Measurements from ENCODE around the gene SHB. TPM values are rescaled to one million over a fixed set of nuclear protein-coding genes. Genes with fewer than 3 reads are reported as not detected.

The SHB gene
- total RNA-seq, 6 experiments from 2014 or later, result 12.0 to 43.1 (median 21.9) TPM

DNA sequence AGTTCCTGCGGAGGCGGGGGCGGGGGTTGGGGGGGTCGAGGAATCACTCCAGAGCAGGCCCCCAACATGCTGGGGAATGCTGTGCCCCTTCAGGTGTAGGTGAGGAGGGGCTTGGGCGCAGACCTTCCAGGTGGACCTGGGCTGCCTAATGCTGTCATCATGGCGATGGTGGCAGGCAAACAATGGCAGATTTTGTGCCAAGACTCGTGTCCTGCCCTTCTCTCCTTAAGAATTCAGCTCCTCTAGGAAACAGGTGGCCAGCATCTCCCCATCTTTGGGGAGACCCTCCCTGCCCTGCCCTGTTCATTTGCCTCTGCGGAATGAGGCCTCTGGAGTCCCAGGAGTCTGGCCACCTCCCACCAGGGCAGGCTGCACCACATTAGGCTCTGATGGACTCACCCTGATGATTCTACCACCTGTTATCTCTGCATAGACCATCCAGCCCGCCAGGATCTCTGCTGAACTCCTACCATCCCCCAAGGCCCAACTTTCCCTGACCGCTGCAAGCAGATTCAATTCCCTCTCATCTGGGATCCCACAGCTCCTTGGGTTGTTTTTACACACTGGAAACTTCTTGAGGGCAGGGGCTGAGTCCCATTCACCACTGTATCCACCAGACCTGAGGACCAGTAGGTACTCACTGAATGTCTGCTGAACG lies 154.2 kb downstream of the SHB start:
- WGBS (ENCODE audit: insufficient coverage, low coverage, low lambda C conversion rate, missing lambda C conversion rate), result 71% methylated on average over 10 of the region's 11 CpGs
- Histone ChIP-seq H3K9me3 (no peaks in the 10 kb centered on the region), H3K4me3 (no peak overlapping the region), H3K27me3 (no peaks in the 10 kb centered on the region), H3K4me1 (peaks cover 0 to 6% (median 0%) of the 10 kb centered on the region in 4 donors), H3K36me3 (peaks cover 0 to 19% (median 9%) of the 10 kb centered on the region in 4 donors), H3K27ac (no peak overlapping the region)
- DNase-seq (no peak), ATAC-seq (no peak)
- intact Hi-C loops (cut with DNase I), result loop anchor here (10.0 kb wide), 1 partner anchor 150 kb away; the partner anchor contains the start of gene SHB (in 2 of the 2)
- no peak for TF ChIP-seq POLR2A (IDR thresholded peaks at IDR 0.05)
- TF ChIP-seq, protein P1, sequence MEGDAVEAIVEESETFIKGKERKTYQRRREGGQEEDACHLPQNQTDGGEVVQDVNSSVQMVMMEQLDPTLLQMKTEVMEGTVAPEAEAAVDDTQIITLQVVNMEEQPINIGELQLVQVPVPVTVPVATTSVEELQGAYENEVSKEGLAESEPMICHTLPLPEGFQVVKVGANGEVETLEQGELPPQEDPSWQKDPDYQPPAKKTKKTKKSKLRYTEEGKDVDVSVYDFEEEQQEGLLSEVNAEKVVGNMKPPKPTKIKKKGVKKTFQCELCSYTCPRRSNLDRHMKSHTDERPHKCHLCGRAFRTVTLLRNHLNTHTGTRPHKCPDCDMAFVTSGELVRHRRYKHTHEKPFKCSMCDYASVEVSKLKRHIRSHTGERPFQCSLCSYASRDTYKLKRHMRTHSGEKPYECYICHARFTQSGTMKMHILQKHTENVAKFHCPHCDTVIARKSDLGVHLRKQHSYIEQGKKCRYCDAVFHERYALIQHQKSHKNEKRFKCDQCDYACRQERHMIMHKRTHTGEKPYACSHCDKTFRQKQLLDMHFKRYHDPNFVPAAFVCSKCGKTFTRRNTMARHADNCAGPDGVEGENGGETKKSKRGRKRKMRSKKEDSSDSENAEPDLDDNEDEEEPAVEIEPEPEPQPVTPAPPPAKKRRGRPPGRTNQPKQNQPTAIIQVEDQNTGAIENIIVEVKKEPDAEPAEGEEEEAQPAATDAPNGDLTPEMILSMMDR (IDR thresholded peaks at IDR 0.05), result no peak

DNA sequence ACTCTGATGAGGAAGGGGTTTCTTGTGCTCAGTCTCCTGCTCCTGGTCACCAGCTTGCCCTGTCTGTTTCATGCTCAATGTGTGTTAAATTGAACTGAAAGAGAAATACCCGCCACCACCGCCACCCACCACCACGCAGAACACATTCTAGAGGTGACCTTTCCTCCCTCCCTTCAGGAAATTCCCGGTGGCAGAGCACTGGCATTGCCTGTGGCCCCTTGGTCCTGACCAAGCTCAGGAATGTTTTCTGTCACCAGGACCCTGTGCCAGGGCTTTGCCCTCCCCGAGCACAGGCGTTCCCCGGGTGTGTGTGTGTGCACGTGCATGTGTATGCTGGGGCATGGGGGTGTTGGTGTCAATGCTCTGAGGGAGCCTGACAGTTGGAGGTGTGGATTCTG lies 154.9 kb downstream of the SHB start:
- Histone ChIP-seq H3K36me3 (peaks cover 0 to 12% (median 6%) of the 10 kb centered on the region in 4 donors), H3K27me3 (no peaks in the 10 kb centered on the region), H3K4me1 (peaks cover 0 to 9% (median 0%) of the 10 kb centered on the region in 4 donors), H3K27ac (no peak overlapping the region), H3K4me3 (no peak overlapping the region), H3K9me3 (no peaks in the 10 kb centered on the region)
- ATAC-seq (peak in 3 of 4 donors; percentile 3 to 20 (median 4)), DNase-seq (no peak)
- intact Hi-C loops (cut with DNase I), result loop anchor here (10.0 kb wide), 1 partner anchor 151 kb away; the partner anchor contains the start of gene SHB (in 2 of the 2)
- TF ChIP-seq POLR2A (IDR thresholded peaks at IDR 0.05), result no peak
- TF ChIP-seq, protein P1 (IDR thresholded peaks at IDR 0.05), result no peak
- WGBS (ENCODE audit: insufficient coverage, low coverage, low lambda C conversion rate, missing lambda C conversion rate), result 28% methylated on average over 4 of the region's 8 CpGs

DNA sequence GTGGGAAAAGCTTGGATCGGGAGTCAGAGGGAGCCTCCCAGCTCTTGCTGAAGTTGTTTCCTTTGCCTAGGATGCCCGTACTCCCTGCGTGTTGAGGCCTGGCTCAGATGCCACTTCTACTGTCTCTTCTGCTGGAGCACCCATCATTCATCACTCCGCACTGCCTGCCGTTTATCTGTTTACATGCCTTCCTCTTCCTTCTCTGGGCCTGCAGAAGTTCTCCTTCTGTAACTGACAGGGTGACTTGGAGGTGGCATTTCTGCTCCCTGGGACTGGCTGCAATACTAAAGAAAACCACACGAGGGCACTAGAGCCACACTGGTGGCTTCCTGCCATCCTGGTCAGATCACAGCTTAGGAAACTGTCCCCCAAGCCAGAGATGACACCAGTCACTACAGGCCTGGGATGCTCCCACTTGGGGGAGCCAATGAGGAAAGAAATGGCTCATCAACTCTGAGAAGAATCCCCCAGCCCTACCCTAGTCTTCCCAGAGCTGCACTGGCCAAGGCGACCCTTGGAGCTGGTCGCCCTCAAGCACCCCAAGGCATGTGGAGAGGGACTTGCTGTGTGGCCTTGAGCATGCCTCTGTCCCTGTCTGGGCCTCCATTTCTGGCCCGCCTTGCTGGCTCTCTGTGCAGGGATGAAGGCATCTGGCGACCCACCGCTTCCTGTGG lies 155.4 kb downstream of the SHB start:
- H3K36me3 ChIP-seq, result peaks cover 0 to 8% (median 4%) of the 10 kb centered on the region in 4 donors
- DNase-seq, result peak; percentile 64 to 81 (median 77)
- no peak overlapping the region for H3K4me3 ChIP-seq
- intact Hi-C loops (cut with DNase I), result loop anchor here (10.0 kb wide), 1 partner anchor 151 kb away; the partner anchor contains the start of gene SHB (in 2 of the 2)
- ATAC-seq, result peak; percentile 85 to 95 (median 90)
- no peaks in the 10 kb centered on the region for H3K27me3 ChIP-seq
- TF ChIP-seq POLR2A (IDR thresholded peaks at IDR 0.05), result no peak
- TF ChIP-seq, protein P1 (IDR thresholded peaks at IDR 0.05), result peak; percentile 97 to 99 (median 98)
- no peak overlapping the region for H3K27ac ChIP-seq
- 13% methylated on average over 5 of the region's 11 CpGs for WGBS (ENCODE audit: insufficient coverage, low coverage, low lambda C conversion rate, missing lambda C conversion rate)
- no peaks in the 10 kb centered on the region for H3K9me3 ChIP-seq
- peaks cover 0 to 14% (median 0%) of the 10 kb centered on the region in 4 donors for H3K4me1 ChIP-seq

DNA sequence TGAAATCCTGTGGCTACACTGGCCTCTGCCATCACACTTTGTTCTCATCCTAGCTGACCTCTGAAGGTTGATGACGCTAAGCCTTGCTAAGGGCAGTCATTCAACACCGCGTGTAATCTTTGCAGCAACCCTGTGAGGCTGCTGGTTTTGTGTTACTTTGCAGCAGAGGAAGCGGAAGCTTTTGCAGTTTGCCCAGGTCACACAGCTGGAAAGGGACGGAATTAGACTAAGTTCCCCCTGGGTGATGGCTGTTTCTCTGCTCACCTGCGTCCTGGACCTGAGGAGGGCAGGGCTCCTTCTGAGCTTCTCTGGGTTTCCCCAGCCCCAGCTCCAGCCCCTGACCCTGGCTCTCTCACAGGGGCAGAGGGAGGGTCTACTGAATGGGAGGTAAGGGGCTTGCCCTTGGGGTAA lies 157.8 kb downstream of the SHB start:
- H3K36me3 ChIP-seq, result no peaks in the 10 kb centered on the region
- intact Hi-C loops (cut with DNase I), result loop anchor here (10.0 kb wide), 1 partner anchor 154 kb away; the partner anchor contains the start of gene SHB (in 2 of the 2)
- H3K9me3 ChIP-seq, result no peaks in the 10 kb centered on the region
- no peak overlapping the region for H3K27ac ChIP-seq
- H3K27me3 ChIP-seq, result no peaks in the 10 kb centered on the region
- H3K4me3 ChIP-seq, result no peak overlapping the region
- peaks cover 0 to 18% (median 0%) of the 10 kb centered on the region in 4 donors for H3K4me1 ChIP-seq
- ATAC-seq (no peak), DNase-seq (peak in 1 of 3 donors; percentile 36)
- WGBS (ENCODE audit: insufficient coverage, low coverage, low lambda C conversion rate, missing lambda C conversion rate), result 12% methylated on average over 3 of the region's 6 CpGs
- no peak for TF ChIP-seq POLR2A (IDR thresholded peaks at IDR 0.05)
- TF ChIP-seq, protein P1 (IDR thresholded peaks at IDR 0.05), result no peak
